NB4 (cell line): Measurements from ENCODE around the gene OR52E8.

ENCODE experiments used
- MYC ChIP-seq: IDR thresholded peaks from 2 replicates; pipeline ENCODE4 v1.6.1; 2011; ENCODE audit warnings: low read depth, low read length
- POLR2A ChIP-seq: IDR thresholded peaks from 2 replicates; pipeline ENCODE4 v1.6.1; 2011; ENCODE audit warnings: mild to moderate bottlenecking; ENCODE audit not compliant: insufficient read length; ENCODE audit errors: extremely low read depth

- TF ChIP-seq POLR2A (no peak), MYC (no peak)
Measured at GRCh38 chr11:5808500-5809121, 48.9 kb downstream of the OR52E8 start, which contains the start of gene OR52N2.
